ENCODE data around the gene NLGN1. TPM values are rescaled to one million over a fixed set of nuclear protein-coding genes. Genes with fewer than 3 reads are reported as not detected.

Gene NLGN1
- total and polyA plus RNA-seq, 9 of the 15 experiments (the other 6 are each of a cell fraction or from before 2014, with no cell fraction given), result under 0.01 to 0.01 TPM; not detected in 7

- no peak for TF ChIP-seq BRD9 (IDR thresholded peaks at IDR 0.05; ENCODE audit: low read depth, partially characterized antibody)
These were observed 770.5 kb downstream of the NLGN1 start (continued) for GRCh38 chr3:174168026-174168425.

GRCh38 chr3:174168538-174169254 lies 771.2 kb downstream of the NLGN1 start:
- BruUV-seq (replicated peaks), result no TSS peak
- in situ Hi-C loops (cut with MboI) (no loop called here), intact Hi-C loops (cut with micrococcal nuclease) (no loop called here)
- DNase-seq (ENCODE audit: extremely low read depth in 1 of 4, low spot score in 3 of 4) (no peak), ATAC-seq (no peak), FAIRE-seq (no peak)
- Histone ChIP-seq H2AFZ (ENCODE audit: low read depth, low read length) (no peak overlapping the region), H3K27me3 (ENCODE audit: control insufficient read depth in 2 of 2, insufficient read depth in 2 of 2, low read length in 2 of 2) (no peaks in the 10 kb centered on the region), H3K4me2 (ENCODE audit: insufficient read depth, low read length) (no peak overlapping the region), H3K4me1 (replicated peaks in 1 of 2; ENCODE audit: control insufficient read depth in 2 of 2, insufficient read depth in 2 of 2, low read length in 2 of 2) (no peaks in the 10 kb centered on the region), H3K79me2 (ENCODE audit: control insufficient read depth, insufficient read depth, low read length) (no peaks in the 10 kb centered on the region), H3K4me3 (no peak overlapping the region), H3K36me3 (ENCODE audit: control insufficient read depth, insufficient read depth, low read length) (no peaks in the 10 kb centered on the region), H4K20me1 (replicated peaks; ENCODE audit: control insufficient read depth, insufficient read depth, low read length) (no peaks in the 10 kb centered on the region), H3K27ac (ENCODE audit: extremely low read depth, low read depth, low read length) (no peak overlapping the region), H3K9ac (ENCODE audit: insufficient read depth in 1 of 2, low read depth in 2 of 2, low read length in 2 of 2) (no peak overlapping the region), H3K9me1 (ENCODE audit: control insufficient read depth, insufficient read depth, low read length) (no peaks in the 10 kb centered on the region), H3K9me3 (replicated peaks; ENCODE audit: control insufficient read depth, insufficient read depth, low read depth, low read length) (no peaks in the 10 kb centered on the region)
- POLR2A ChIA-PET, result no interaction called here
- WGBS (ENCODE audit: insufficient coverage, low coverage, missing lambda C conversion rate), result 0% methylated on average over 3 of the region's 3 CpGs
- CTCF ChIA-PET (ENCODE audit: low intra/inter-chr PET ratio), result no interaction called here
- no peak for TF ChIP-seq MAFG (tag; conservative IDR thresholded peaks at IDR 0.05)

GRCh38 chr3:174169736-174170135 lies 772.2 kb downstream of the NLGN1 start:
- ChIA-PET CTCF (ENCODE audit: low intra/inter-chr PET ratio) (no interaction called here), POLR2A (no interaction called here)
- intact Hi-C loops (cut with micrococcal nuclease) (no loop called here), in situ Hi-C loops (cut with MboI) (no loop called here)
- no peaks in the 10 kb centered on the region for H3K9me1 ChIP-seq (ENCODE audit: control insufficient read depth, insufficient read depth, low read length)
- 0% methylated on average over 3 of the region's 3 CpGs for WGBS (ENCODE audit: insufficient coverage, low coverage, missing lambda C conversion rate)
- FAIRE-seq (no peak), ATAC-seq (no peak), DNase-seq (ENCODE audit: extremely low read depth in 1 of 4, low spot score in 3 of 4) (no peak)
- H4K20me1 ChIP-seq (replicated peaks; ENCODE audit: control insufficient read depth, insufficient read depth, low read length), result no peaks in the 10 kb centered on the region
- H3K4me3 ChIP-seq, result no peak overlapping the region
- H3K9me3 ChIP-seq (replicated peaks; ENCODE audit: control insufficient read depth, insufficient read depth, low read depth, low read length), result no peaks in the 10 kb centered on the region
- BruUV-seq (replicated peaks), result no TSS peak
- no peak overlapping the region for H3K4me2 ChIP-seq (ENCODE audit: insufficient read depth, low read length)
- no peaks in the 10 kb centered on the region for H3K79me2 ChIP-seq (ENCODE audit: control insufficient read depth, insufficient read depth, low read length)
- no peaks in the 10 kb centered on the region for H3K4me1 ChIP-seq (replicated peaks in 1 of 2; ENCODE audit: control insufficient read depth in 2 of 2, insufficient read depth in 2 of 2, low read length in 2 of 2)
- no peak for TF ChIP-seq ZNF589 (CRISPR knock-in tag; IDR thresholded peaks at IDR 0.05; ENCODE audit: low read depth)
- no peak for TF ChIP-seq RBBP5 (IDR thresholded peaks at IDR 0.05; ENCODE audit: borderline replicate concordance, insufficient read depth, low read length, poor library complexity, severe bottlenecking)
- TF ChIP-seq XRCC3 (IDR thresholded peaks at IDR 0.05), result no peak
- TF ChIP-seq DEAF1 (CRISPR knock-in tag; IDR thresholded peaks at IDR 0.05), result no peak
- TF ChIP-seq RBFOX2 (IDR thresholded peaks at IDR 0.05; ENCODE audit: low read depth, low read length), result no peak
- no peak for TF ChIP-seq RB1 (IDR thresholded peaks at IDR 0.05; ENCODE audit: low read depth)
- no peak for TF ChIP-seq EP400 (IDR thresholded peaks at IDR 0.05)
- TF ChIP-seq ZNF274 (IDR thresholded peaks at IDR 0.05; ENCODE audit: borderline replicate concordance, low read depth, low read length), result no peak
- TF ChIP-seq MCM2 (IDR thresholded peaks at IDR 0.05; ENCODE audit: low read depth), result no peak
- no peaks in the 10 kb centered on the region for H3K36me3 ChIP-seq (ENCODE audit: control insufficient read depth, insufficient read depth, low read length)
- H3K27me3 ChIP-seq (ENCODE audit: control insufficient read depth in 2 of 2, insufficient read depth in 2 of 2, low read length in 2 of 2), result no peaks in the 10 kb centered on the region
- H2AFZ ChIP-seq (ENCODE audit: low read depth, low read length), result no peak overlapping the region
- no peak overlapping the region for H3K9ac ChIP-seq (ENCODE audit: insufficient read depth in 1 of 2, low read depth in 2 of 2, low read length in 2 of 2)
- H3K27ac ChIP-seq (ENCODE audit: extremely low read depth, low read depth, low read length), result no peak overlapping the region
